ENCODE results near the gene SDK2. TPM values are rescaled to one million over a fixed set of nuclear protein-coding genes. Genes with fewer than 3 reads are reported as not detected.

The SDK2 gene
- total RNA-seq, 2 donors from 2014 or later = 1.4 TPM

- peaks cover 27% of the 10 kb centered on the region for H3K27me3 Mint-ChIP-seq
- H3K4me1 Mint-ChIP-seq = peaks cover 11% of the 10 kb centered on the region
- H3K27ac Mint-ChIP-seq = no peak overlapping the region
- DNase-seq = no peak
- H3K9me3 ChIP-seq (ENCODE audit: control insufficient read depth, low read length, poor library complexity, severe bottlenecking) = no peaks in the 10 kb centered on the region
- H3K36me3 Mint-ChIP-seq (ENCODE audit: low read depth) = no peaks in the 10 kb centered on the region
- H3K4me3 Mint-ChIP-seq = no peak overlapping the region
- no peak for ATAC-seq
Measured at GRCh38 chr17:73637866-73638265, 6.4 kb downstream of the SDK2 start.

DNA sequence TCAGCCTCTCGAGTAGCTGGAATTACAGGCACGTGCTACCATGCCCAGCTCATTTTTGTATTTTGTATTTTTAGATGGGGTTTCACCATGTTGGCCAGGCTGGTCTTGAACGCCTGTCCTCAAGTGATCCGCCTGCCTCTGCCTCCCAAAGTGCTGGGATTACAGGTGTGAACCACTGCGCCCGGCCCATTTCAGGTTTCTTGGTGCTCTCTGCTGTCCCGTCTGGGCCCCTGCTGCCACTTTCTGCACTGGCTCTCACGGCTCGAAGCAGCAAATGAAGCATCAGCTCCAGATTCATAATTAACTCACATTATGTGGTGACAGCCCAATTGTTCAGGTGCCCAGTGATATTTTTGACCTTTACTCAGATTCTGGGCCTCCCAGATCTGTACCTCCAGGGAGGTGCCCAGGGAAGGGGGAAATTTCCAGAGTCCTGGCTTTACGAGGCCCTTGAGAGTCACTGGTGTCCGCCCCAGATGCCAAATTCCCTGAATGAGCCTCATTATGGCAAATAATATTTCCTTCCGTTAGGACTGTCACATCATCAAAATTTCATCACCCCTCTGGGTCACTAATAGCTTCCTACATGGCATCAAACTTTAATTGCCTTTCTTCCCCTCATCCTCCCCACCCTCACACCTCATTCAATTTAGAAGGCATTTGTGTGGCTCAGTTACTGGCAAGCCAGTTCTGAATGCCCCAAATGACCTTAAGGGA is 9.0 kb downstream of the SDK2 start:
- no peak for ATAC-seq
- no peak overlapping the region for H3K4me3 Mint-ChIP-seq
- no peaks in the 10 kb centered on the region for H3K36me3 Mint-ChIP-seq (ENCODE audit: low read depth)
- no peak overlapping the region for H3K27ac Mint-ChIP-seq
- peaks cover 10% of the 10 kb centered on the region for H3K27me3 Mint-ChIP-seq
- no peaks in the 10 kb centered on the region for H3K9me3 ChIP-seq (ENCODE audit: control insufficient read depth, low read length, poor library complexity, severe bottlenecking)
- DNase-seq = no peak
- H3K4me1 Mint-ChIP-seq = peaks cover 8% of the 10 kb centered on the region

- ATAC-seq (no peak), DNase-seq (no peak)
- no peak overlapping the region for H3K27ac Mint-ChIP-seq
- peaks cover 10% of the 10 kb centered on the region for H3K27me3 Mint-ChIP-seq
- no peaks in the 10 kb centered on the region for H3K36me3 Mint-ChIP-seq (ENCODE audit: low read depth)
- no peak overlapping the region for H3K4me3 Mint-ChIP-seq
- peaks cover 8% of the 10 kb centered on the region for H3K4me1 Mint-ChIP-seq
- no peaks in the 10 kb centered on the region for H3K9me3 ChIP-seq (ENCODE audit: control insufficient read depth, low read length, poor library complexity, severe bottlenecking)
Measured at GRCh38 chr17:73634629-73635028, 9.6 kb downstream of the SDK2 start.

DNA sequence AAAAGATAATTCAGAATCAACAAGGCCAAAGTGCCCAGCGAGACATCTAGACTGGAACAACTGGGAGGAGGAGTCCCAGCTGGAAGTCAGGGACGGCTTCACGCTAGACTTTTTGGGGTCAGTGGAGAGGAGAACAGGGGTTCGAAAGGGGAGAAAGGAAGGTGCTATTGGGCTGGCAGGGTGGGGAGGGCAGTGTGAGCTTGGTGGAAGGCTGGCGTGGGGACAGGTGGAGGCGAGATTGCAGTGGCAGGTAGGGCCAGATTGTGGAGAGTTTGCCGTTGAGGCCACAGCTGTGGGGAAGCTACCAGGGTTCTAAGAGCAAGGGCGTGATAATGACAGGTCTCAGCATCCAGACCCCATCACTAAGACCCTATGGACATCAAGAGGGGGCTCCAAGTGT is 10.5 kb downstream of the SDK2 start:
- Mint-ChIP-seq H3K4me1 (peaks cover 8% of the 10 kb centered on the region), H3K27me3 (peaks cover 10% of the 10 kb centered on the region), H3K27ac (no peak overlapping the region), H3K36me3 (ENCODE audit: low read depth) (no peaks in the 10 kb centered on the region), H3K4me3 (no peak overlapping the region)
- ATAC-seq = no peak
- H3K9me3 ChIP-seq (ENCODE audit: control insufficient read depth, low read length, poor library complexity, severe bottlenecking) = no peaks in the 10 kb centered on the region
- DNase-seq = no peak

GRCh38 chr17:73632513-73632912 is 11.7 kb downstream of the SDK2 start:
- no peaks in the 10 kb centered on the region for H3K36me3 Mint-ChIP-seq (ENCODE audit: low read depth)
- ATAC-seq = no peak
- no peak for DNase-seq
- H3K4me1 Mint-ChIP-seq = peaks cover 4% of the 10 kb centered on the region
- H3K27me3 Mint-ChIP-seq = peaks cover 1% of the 10 kb centered on the region
- no peak overlapping the region for H3K4me3 Mint-ChIP-seq
- H3K9me3 ChIP-seq (ENCODE audit: control insufficient read depth, low read length, poor library complexity, severe bottlenecking) = no peaks in the 10 kb centered on the region
- H3K27ac Mint-ChIP-seq = no peak overlapping the region

DNA sequence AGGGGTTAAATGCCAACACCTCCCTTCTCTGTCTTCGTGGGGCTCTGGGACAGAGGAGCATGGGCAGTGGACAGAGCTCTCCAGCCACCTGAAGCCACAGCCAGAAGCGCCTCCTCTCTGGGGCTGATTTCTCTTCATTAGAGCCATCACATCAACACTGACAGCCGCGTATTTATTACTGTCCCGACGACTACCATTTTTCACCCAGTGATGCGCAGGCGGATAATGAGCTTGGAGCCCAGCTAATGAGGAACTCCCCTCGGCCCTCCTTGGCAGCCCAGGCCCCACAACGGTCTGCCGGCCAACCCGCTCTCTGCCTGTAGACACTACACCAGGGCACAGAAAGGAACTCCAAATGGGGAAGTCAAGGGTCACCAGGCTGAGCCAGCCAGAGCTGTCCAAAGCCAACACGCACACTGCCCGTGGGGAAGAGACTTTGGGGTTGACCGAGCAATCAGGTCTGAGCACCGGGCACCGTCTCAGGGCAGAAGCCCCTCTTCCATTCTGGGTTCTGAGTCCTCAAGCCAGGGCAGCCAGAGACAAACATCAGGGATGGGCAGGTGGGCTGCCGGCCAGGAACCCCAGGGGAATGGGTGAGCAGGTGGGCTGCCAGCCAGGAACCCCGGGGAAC is 13.2 kb downstream of the SDK2 start:
- H3K36me3 Mint-ChIP-seq (ENCODE audit: low read depth) = no peaks in the 10 kb centered on the region
- no peak for DNase-seq
- peaks cover 4% of the 10 kb centered on the region for H3K4me1 Mint-ChIP-seq
- H3K27me3 Mint-ChIP-seq = no peaks in the 10 kb centered on the region
- H3K9me3 ChIP-seq (ENCODE audit: control insufficient read depth, low read length, poor library complexity, severe bottlenecking) = no peaks in the 10 kb centered on the region
- no peak overlapping the region for H3K4me3 Mint-ChIP-seq
- ATAC-seq = no peak
- H3K27ac Mint-ChIP-seq = no peak overlapping the region

GRCh38 chr17:73630531-73630930 is 13.7 kb downstream of the SDK2 start:
- ATAC-seq = no peak
- no peaks in the 10 kb centered on the region for H3K36me3 Mint-ChIP-seq (ENCODE audit: low read depth)
- no peaks in the 10 kb centered on the region for H3K27me3 Mint-ChIP-seq
- no peaks in the 10 kb centered on the region for H3K9me3 ChIP-seq (ENCODE audit: control insufficient read depth, low read length, poor library complexity, severe bottlenecking)
- no peak for DNase-seq
- no peak overlapping the region for H3K4me3 Mint-ChIP-seq
- peaks cover 4% of the 10 kb centered on the region for H3K4me1 Mint-ChIP-seq
- no peak overlapping the region for H3K27ac Mint-ChIP-seq

DNA sequence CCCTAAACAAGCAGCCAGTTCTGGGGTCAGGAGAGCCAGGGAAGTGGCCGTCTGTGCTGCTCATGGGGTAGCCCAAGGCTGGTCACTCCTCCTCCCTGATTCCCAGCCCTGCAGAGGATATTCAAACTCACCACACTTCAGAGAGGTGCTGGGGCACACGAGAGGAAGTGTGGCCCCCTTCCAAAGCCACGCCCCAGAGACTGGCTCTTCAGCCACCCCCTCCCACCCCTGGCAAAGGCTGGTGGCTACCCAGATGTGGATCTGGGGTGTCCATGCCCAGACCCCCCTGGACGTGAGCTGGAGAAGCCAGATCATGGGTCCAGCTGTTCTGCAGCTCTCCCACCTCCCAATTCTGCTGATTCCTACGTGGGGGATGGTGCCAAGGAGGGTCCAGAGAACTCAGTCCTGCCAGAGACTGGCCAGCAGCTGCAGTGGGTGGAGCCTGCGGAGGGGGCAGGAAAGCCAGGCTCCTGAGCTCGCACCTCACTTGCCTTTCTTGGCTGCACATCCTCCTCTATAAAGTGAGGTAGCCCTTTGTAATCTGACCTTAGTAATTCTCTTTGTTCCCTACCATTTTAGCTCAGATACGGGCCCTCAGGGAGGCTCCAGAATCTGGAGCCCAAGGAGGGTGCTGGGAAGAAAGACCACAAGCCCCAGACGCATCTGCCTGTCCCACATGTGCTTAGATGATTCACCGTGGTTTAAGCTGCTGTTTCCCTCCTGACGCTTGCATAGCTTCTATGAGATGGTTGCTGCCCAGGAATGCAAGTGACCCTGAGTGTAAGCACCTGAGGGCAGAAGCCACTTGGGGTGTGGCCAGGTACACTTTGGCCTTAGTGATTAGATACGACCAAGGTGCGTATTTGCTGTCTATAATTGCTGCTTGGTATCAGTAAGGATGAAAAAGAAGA is 15.3 kb downstream of the SDK2 start:
- H3K4me1 Mint-ChIP-seq = peaks cover 4% of the 10 kb centered on the region
- DNase-seq (no peak), ATAC-seq (no peak)
- no peaks in the 10 kb centered on the region for H3K36me3 Mint-ChIP-seq (ENCODE audit: low read depth)
- no peak overlapping the region for H3K27ac Mint-ChIP-seq
- H3K4me3 Mint-ChIP-seq = no peak overlapping the region
- H3K9me3 ChIP-seq (ENCODE audit: control insufficient read depth, low read length, poor library complexity, severe bottlenecking) = no peaks in the 10 kb centered on the region
- H3K27me3 Mint-ChIP-seq = no peaks in the 10 kb centered on the region

GRCh38 chr17:73625991-73626673 is 18.1 kb downstream of the SDK2 start:
- H3K36me3 Mint-ChIP-seq (ENCODE audit: low read depth) = no peaks in the 10 kb centered on the region
- H3K4me1 Mint-ChIP-seq = peaks cover 2% of the 10 kb centered on the region
- DNase-seq = no peak
- ATAC-seq = no peak
- no peaks in the 10 kb centered on the region for H3K27me3 Mint-ChIP-seq
- H3K27ac Mint-ChIP-seq = peak overlapping the region; percentile 39
- H3K4me3 Mint-ChIP-seq = no peak overlapping the region
- H3K9me3 ChIP-seq (ENCODE audit: control insufficient read depth, low read length, poor library complexity, severe bottlenecking) = no peaks in the 10 kb centered on the region

GRCh38 chr17:73625006-73625405 is 19.2 kb downstream of the SDK2 start:
- Mint-ChIP-seq H3K4me1 (no peaks in the 10 kb centered on the region), H3K36me3 (ENCODE audit: low read depth) (no peaks in the 10 kb centered on the region), H3K27me3 (no peaks in the 10 kb centered on the region), H3K4me3 (no peak overlapping the region), H3K27ac (peak overlapping the region; percentile 39)
- DNase-seq (no peak), ATAC-seq (no peak)
- H3K9me3 ChIP-seq (ENCODE audit: control insufficient read depth, low read length, poor library complexity, severe bottlenecking) = no peaks in the 10 kb centered on the region

GRCh38 chr17:73624496-73624988 is 19.7 kb downstream of the SDK2 start:
- Mint-ChIP-seq H3K27me3 (no peaks in the 10 kb centered on the region), H3K4me3 (no peak overlapping the region), H3K4me1 (no peaks in the 10 kb centered on the region), H3K36me3 (ENCODE audit: low read depth) (no peaks in the 10 kb centered on the region), H3K27ac (no peak overlapping the region)
- no peak for DNase-seq
- ATAC-seq = no peak
- no peaks in the 10 kb centered on the region for H3K9me3 ChIP-seq (ENCODE audit: control insufficient read depth, low read length, poor library complexity, severe bottlenecking)

GRCh38 chr17:73623818-73624217 is 20.4 kb downstream of the SDK2 start:
- peaks cover 3% of the 10 kb centered on the region for H3K36me3 Mint-ChIP-seq (ENCODE audit: low read depth)
- ATAC-seq = no peak
- H3K4me1 Mint-ChIP-seq = no peaks in the 10 kb centered on the region
- no peak for DNase-seq
- H3K27ac Mint-ChIP-seq = no peak overlapping the region
- no peaks in the 10 kb centered on the region for H3K27me3 Mint-ChIP-seq
- H3K4me3 Mint-ChIP-seq = no peak overlapping the region
- H3K9me3 ChIP-seq (ENCODE audit: control insufficient read depth, low read length, poor library complexity, severe bottlenecking) = peaks cover 3% of the 10 kb centered on the region

DNA sequence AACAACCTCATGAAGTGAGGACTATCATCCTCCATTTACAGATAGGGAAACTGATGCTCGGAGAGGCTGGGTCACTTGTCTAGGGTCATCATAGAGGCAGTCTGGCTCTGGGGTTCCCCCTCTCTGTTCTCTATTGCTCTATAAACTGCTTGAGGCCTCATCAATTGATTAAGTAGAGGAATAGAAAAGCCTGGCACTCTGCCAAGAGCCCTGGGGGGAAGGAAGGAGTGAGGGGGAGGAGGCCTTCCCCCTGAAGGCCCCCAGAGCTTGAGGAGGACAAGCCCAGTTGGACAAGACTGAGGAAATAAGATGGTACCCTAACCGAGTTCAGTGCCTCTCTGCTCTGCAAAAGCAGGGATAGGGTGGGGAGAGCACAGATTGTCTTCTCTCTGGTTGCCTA is 21.0 kb downstream of the SDK2 start:
- H3K4me3 Mint-ChIP-seq = no peak overlapping the region
- DNase-seq (no peak), ATAC-seq (no peak)
- no peaks in the 10 kb centered on the region for H3K27me3 Mint-ChIP-seq
- H3K9me3 ChIP-seq (ENCODE audit: control insufficient read depth, low read length, poor library complexity, severe bottlenecking) = peaks cover 3% of the 10 kb centered on the region
- peaks cover 3% of the 10 kb centered on the region for H3K36me3 Mint-ChIP-seq (ENCODE audit: low read depth)
- H3K4me1 Mint-ChIP-seq = no peaks in the 10 kb centered on the region
- peak overlapping the region; percentile 12 for H3K27ac Mint-ChIP-seq
